ENCODE results near the gene CNOT10. TPM values are rescaled to one million over a fixed set of nuclear protein-coding genes. Genes with fewer than 3 reads are reported as not detected.

CNOT10 gene
- polyA plus RNA-seq, 1 donor (not counting 4 experiments of a cell fraction or from before 2014, with no cell fraction given) = 24.2 TPM

- DNase-seq (ENCODE audit: low read depth, low spot score) (no peak), FAIRE-seq (no peak)
- no peaks in the 10 kb centered on the region for H3K9me1 ChIP-seq (ENCODE audit: control insufficient read depth, extremely low read depth, insufficient read depth, low read length)
- no peak overlapping the region for H3K4me3 ChIP-seq (ENCODE audit: control insufficient read depth in 2 of 3, extremely low read depth in 1 of 3, insufficient read depth in 2 of 3, low read depth in 1 of 3, low read length in 3 of 3)
- H3K9ac ChIP-seq (ENCODE audit: control insufficient read depth, extremely low read depth, insufficient read depth, low read length) = no peak overlapping the region
- no peak overlapping the region for H3K4me2 ChIP-seq (ENCODE audit: control insufficient read depth, extremely low read depth, insufficient read depth, low read depth, low read length)
- no peak overlapping the region for H2AFZ ChIP-seq (ENCODE audit: control insufficient read depth, low read length)
- no peaks in the 10 kb centered on the region for H3K27me3 ChIP-seq (ENCODE audit: control insufficient read depth, extremely low read depth, insufficient read depth, low read length)
- H3K9me3 ChIP-seq (ENCODE audit: control insufficient read depth, low read depth, low read length) = no peaks in the 10 kb centered on the region
- H3K79me2 ChIP-seq (ENCODE audit: control insufficient read depth, insufficient read depth, low read length) = no peaks in the 10 kb centered on the region
- H4K20me1 ChIP-seq (ENCODE audit: control insufficient read depth, extremely low read depth, insufficient read depth, low read length) = no peaks in the 10 kb centered on the region
- H3K27ac ChIP-seq (ENCODE audit: control insufficient read depth, insufficient read depth, low read length) = no peak overlapping the region
- TF ChIP-seq CTCF (optimal IDR thresholded peaks at IDR 0.05 in 1 of 3, IDR thresholded peaks at IDR 0.05 in 1 of 3, conservative IDR thresholded peaks at IDR 0.05 in 1 of 3; ENCODE audit: extremely low read depth in 1 of 3, insufficient read depth in 2 of 3, low read length in 3 of 3) (no peak), EZH2 (IDR thresholded peaks at IDR 0.05; ENCODE audit: low read length) (no peak)
- dilution Hi-C loops (cut with MboI; ENCODE audit: extremely low pct_ligation_motif_present, low sequenced_read_pairs) = no loop called here
- H3K4me1 ChIP-seq (ENCODE audit: control insufficient read depth, extremely low read depth, insufficient read depth, low read length) = no peaks in the 10 kb centered on the region
- no peaks in the 10 kb centered on the region for H3K36me3 ChIP-seq (ENCODE audit: control insufficient read depth in 2 of 2, extremely low read depth in 1 of 2, insufficient read depth in 2 of 2, low read length in 2 of 2)
Measured at GRCh38 chr3:32660634-32661033, 24.4 kb upstream of the CNOT10 start.

- Histone ChIP-seq H3K4me1 (ENCODE audit: control insufficient read depth, extremely low read depth, insufficient read depth, low read length) (no peaks in the 10 kb centered on the region), H3K4me3 (ENCODE audit: control insufficient read depth in 2 of 3, extremely low read depth in 1 of 3, insufficient read depth in 2 of 3, low read depth in 1 of 3, low read length in 3 of 3) (no peak overlapping the region), H3K9ac (ENCODE audit: control insufficient read depth, extremely low read depth, insufficient read depth, low read length) (no peak overlapping the region), H3K9me1 (ENCODE audit: control insufficient read depth, extremely low read depth, insufficient read depth, low read length) (no peaks in the 10 kb centered on the region), H3K27me3 (ENCODE audit: control insufficient read depth, extremely low read depth, insufficient read depth, low read length) (no peaks in the 10 kb centered on the region), H3K27ac (ENCODE audit: control insufficient read depth, insufficient read depth, low read length) (no peak overlapping the region), H3K4me2 (ENCODE audit: control insufficient read depth, extremely low read depth, insufficient read depth, low read depth, low read length) (no peak overlapping the region), H3K36me3 (ENCODE audit: control insufficient read depth in 2 of 2, extremely low read depth in 1 of 2, insufficient read depth in 2 of 2, low read length in 2 of 2) (no peaks in the 10 kb centered on the region), H3K79me2 (ENCODE audit: control insufficient read depth, insufficient read depth, low read length) (no peaks in the 10 kb centered on the region), H3K9me3 (ENCODE audit: control insufficient read depth, low read depth, low read length) (no peaks in the 10 kb centered on the region), H4K20me1 (ENCODE audit: control insufficient read depth, extremely low read depth, insufficient read depth, low read length) (no peaks in the 10 kb centered on the region), H2AFZ (ENCODE audit: control insufficient read depth, low read length) (no peak overlapping the region)
- DNase-seq (ENCODE audit: low read depth, low spot score) (no peak), FAIRE-seq (no peak)
- dilution Hi-C loops (cut with MboI; ENCODE audit: extremely low pct_ligation_motif_present, low sequenced_read_pairs) = no loop called here
- TF ChIP-seq EZH2 (IDR thresholded peaks at IDR 0.05; ENCODE audit: low read length) (no peak), CTCF (optimal IDR thresholded peaks at IDR 0.05 in 1 of 3, IDR thresholded peaks at IDR 0.05 in 1 of 3, conservative IDR thresholded peaks at IDR 0.05 in 1 of 3; ENCODE audit: extremely low read depth in 1 of 3, insufficient read depth in 2 of 3, low read length in 3 of 3) (no peak)
Measured at GRCh38 chr3:32662647-32663046, 22.3 kb upstream of the CNOT10 start.

Measured in keratinocyte (primary cell).